Measurements from ENCODE around the gene ZNF469.

- TF ChIP-seq, protein P1, sequence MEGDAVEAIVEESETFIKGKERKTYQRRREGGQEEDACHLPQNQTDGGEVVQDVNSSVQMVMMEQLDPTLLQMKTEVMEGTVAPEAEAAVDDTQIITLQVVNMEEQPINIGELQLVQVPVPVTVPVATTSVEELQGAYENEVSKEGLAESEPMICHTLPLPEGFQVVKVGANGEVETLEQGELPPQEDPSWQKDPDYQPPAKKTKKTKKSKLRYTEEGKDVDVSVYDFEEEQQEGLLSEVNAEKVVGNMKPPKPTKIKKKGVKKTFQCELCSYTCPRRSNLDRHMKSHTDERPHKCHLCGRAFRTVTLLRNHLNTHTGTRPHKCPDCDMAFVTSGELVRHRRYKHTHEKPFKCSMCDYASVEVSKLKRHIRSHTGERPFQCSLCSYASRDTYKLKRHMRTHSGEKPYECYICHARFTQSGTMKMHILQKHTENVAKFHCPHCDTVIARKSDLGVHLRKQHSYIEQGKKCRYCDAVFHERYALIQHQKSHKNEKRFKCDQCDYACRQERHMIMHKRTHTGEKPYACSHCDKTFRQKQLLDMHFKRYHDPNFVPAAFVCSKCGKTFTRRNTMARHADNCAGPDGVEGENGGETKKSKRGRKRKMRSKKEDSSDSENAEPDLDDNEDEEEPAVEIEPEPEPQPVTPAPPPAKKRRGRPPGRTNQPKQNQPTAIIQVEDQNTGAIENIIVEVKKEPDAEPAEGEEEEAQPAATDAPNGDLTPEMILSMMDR (conservative IDR thresholded peaks at IDR 0.05; ENCODE audit: low read depth, low read length) = no peak
- TF ChIP-seq EZH2 (IDR thresholded peaks at IDR 0.05; ENCODE audit: borderline replicate concordance, low read depth, low read length, poor library complexity, severe bottlenecking) = no peak
These were observed 13.2 kb upstream of the ZNF469 start for GRCh38 chr16:88369447-88370008.

Measured in A673 (cell line).